GM12878 (cell line): ENCODE results near the gene FOXP1. TPM values are rescaled to one million over a fixed set of nuclear protein-coding genes. Genes with fewer than 3 reads are reported as not detected.

Experiments
- ATAC-seq: fragments of 200-7000 bp; cut with Tn5 transposase; 3 replicates; pipeline ENCODE4 v1.9.1; 2020; ENCODE audit warnings: mild to moderate bottlenecking, moderate library complexity
- BruUV-seq: library from RNA; stranded (reverse); fragments of 400-500 nt; replicated peaks from 2 replicates; lab custom pipeline; 2021; lab: Mats Ljungman, UMichigan
- CTCF ChIA-PET: fragments of 300-600 bp; sonication (Branson Sonifier 250); formaldehyde crosslinking; extraction: SDS; loops from one replicate; lab custom pipeline; 2021; ENCODE audit warnings: inconsistent platforms; lab: Yijun Ruan, JAX
- POLR2A ChIA-PET: fragments of 350-600 bp; formaldehyde crosslinking; extraction: SDS; loops from one replicate; lab custom pipeline; 2021; ENCODE audit warnings: inconsistent platforms; lab: Charles Lee
- RAD21 ChIA-PET: fragments of 300-600 bp; sonication (Branson Sonifier 250); formaldehyde crosslinking; loops from one replicate; lab custom pipeline; 2023; ENCODE audit warnings: antibody characterized with exemption; ENCODE audit not compliant: unreplicated experiment; lab: Charles Lee
- SMC1A ChIA-PET: fragments of 300-600 bp; sonication (Branson Sonifier 250); formaldehyde crosslinking; loops from one replicate; lab custom pipeline; 2023; ENCODE audit not compliant: unreplicated experiment, uncharacterized antibody; lab: Charles Lee
- DNase-seq: peaks from one replicate; pipeline ENCODE4 v3.0.0-alpha.2; 2011; ENCODE audit warnings: low read depth, low spot score
- FAIRE-seq: peaks from 3 replicates; lab custom pipeline; 2011; peaks lifted over from hg19 to GRCh38; lab: Jason Lieb, UNC
- H2AFZ ChIP-seq: 2 replicates; pipeline ENCODE4 v1.6.0; 2011; ENCODE audit warnings: low read depth, low read length, control low read depth; ENCODE audit not compliant: control insufficient read depth
- H3K27ac ChIP-seq: 2 replicates; pipeline ENCODE4 v1.5.1; 2011; ENCODE audit warnings: control low read depth; ENCODE audit not compliant: control insufficient read depth, insufficient read depth
- H3K27me3 ChIP-seq, 2 experiments: replicated peaks in 1 of 2; 2 replicates each; pipeline versions ENCODE4 v1.6.0 to v1.6.1; 2011; ENCODE audit warnings: low read length in 1 of 2; ENCODE audit not compliant: control insufficient read depth in 2 of 2, insufficient read depth in 2 of 2
- H3K36me3 ChIP-seq, 2 experiments: 2 replicates each; pipeline ENCODE4 v1.5.1; 2011; ENCODE audit warnings: low read length in 1 of 2; ENCODE audit not compliant: control insufficient read depth in 2 of 2, insufficient read depth in 2 of 2
- H3K4me1 ChIP-seq: 2 replicates; pipeline ENCODE4 v1.6.1; 2011; ENCODE audit warnings: mild to moderate bottlenecking, low read length, moderate library complexity, mixed read lengths; ENCODE audit not compliant: control insufficient read depth, insufficient read depth
- H3K4me2 ChIP-seq: 2 replicates; pipeline ENCODE4 v1.6.0; 2011; ENCODE audit warnings: control low read depth; ENCODE audit not compliant: control insufficient read depth, insufficient read depth
- H3K4me3 ChIP-seq: fragments of 200-600 bp; sonication (generic); 2 replicates; pipeline ENCODE4 v1.5.1; 2016
- H3K79me2 ChIP-seq: 2 replicates; pipeline ENCODE4 v1.6.0; 2011; ENCODE audit warnings: low read length; ENCODE audit not compliant: control insufficient read depth, insufficient read depth
- H3K9ac ChIP-seq: 2 replicates; pipeline ENCODE4 v1.8.0; 2011; ENCODE audit warnings: low read length, control low read depth, mixed read lengths; ENCODE audit not compliant: control insufficient read depth, insufficient read depth
- H3K9me3 ChIP-seq: replicated peaks from 3 replicates; pipeline ENCODE4 v1.5.1; 2011; ENCODE audit warnings: mild to moderate bottlenecking, low read length; ENCODE audit not compliant: control insufficient read depth, insufficient read depth
- H4K20me1 ChIP-seq: 2 replicates; pipeline ENCODE4 v1.6.0; 2011; ENCODE audit not compliant: control insufficient read depth, insufficient read depth
- ASH2L ChIP-seq: fragments of 300-600, 200-600 bp; sonication (generic); IDR thresholded peaks from 2 replicates; pipeline ENCODE4 v1.6.1; 2017; ENCODE audit warnings: low read depth, mild to moderate bottlenecking, borderline replicate concordance
- ATF2 ChIP-seq: IDR thresholded peaks from 2 replicates; pipeline ENCODE4 v1.6.1; 2012; ENCODE audit warnings: low read length, inconsistent platforms
- BHLHE40 ChIP-seq, 2 experiments: fragments of 450-650 bp in 1 of 2; IDR thresholded peaks; 2 replicates each; pipeline ENCODE4 v1.6.1; 2011 to 2017; ENCODE audit warnings: low read depth in 2 of 2, borderline replicate concordance in 1 of 2, improper control_type of control experiment in 1 of 2, low read length in 1 of 2, mild to moderate bottlenecking in 1 of 2
- GATAD2B ChIP-seq: fragments of 450-650 bp; conservative IDR thresholded peaks from 2 replicates; pipeline ENCODE4 v1.6.1; 2017; ENCODE audit warnings: low read depth, mild to moderate bottlenecking, moderate library complexity
- IRF4 ChIP-seq: IDR thresholded peaks from 2 replicates; pipeline ENCODE4 v1.6.1; 2011; ENCODE audit warnings: low read depth, low read length
- IRF5 ChIP-seq: fragments of 450-650 bp; IDR thresholded peaks from 2 replicates; pipeline ENCODE4 v1.6.1; 2017; ENCODE audit warnings: borderline replicate concordance
- JUNB ChIP-seq: IDR thresholded peaks from 2 replicates; pipeline ENCODE4 v1.6.1; 2016; ENCODE audit warnings: antibody characterized with exemption, mild to moderate bottlenecking
- POLR2AphosphoS2 ChIP-seq: IDR thresholded peaks from 2 replicates; pipeline ENCODE4 v1.6.1; 2011; ENCODE audit warnings: low read depth, mild to moderate bottlenecking, low read length, improper control_type of control experiment, moderate library complexity
- POU2F2 ChIP-seq: IDR thresholded peaks from 3 replicates; pipeline ENCODE4 v1.6.1; 2011; ENCODE audit warnings: low read depth, mild to moderate bottlenecking, low read length, borderline replicate concordance
- RBBP5 ChIP-seq: fragments of 200-600 bp; sonication (generic); conservative IDR thresholded peaks from 2 replicates; pipeline ENCODE4 v1.6.1; 2016
- SIN3A ChIP-seq: IDR thresholded peaks from 2 replicates; pipeline ENCODE4 v1.6.1; 2012; ENCODE audit warnings: low read depth, low read length, improper control_type of control experiment
- SIX5 ChIP-seq: IDR thresholded peaks from 2 replicates; pipeline ENCODE4 v1.6.1; 2011; ENCODE audit warnings: mild to moderate bottlenecking, low read depth, low read length, moderate library complexity; ENCODE audit not compliant: severe bottlenecking
- SMAD1 ChIP-seq: fragments of 450-650 bp; IDR thresholded peaks from 2 replicates; pipeline ENCODE4 v1.6.1; 2018; ENCODE audit warnings: mild to moderate bottlenecking, low read depth; ENCODE audit not compliant: partially characterized antibody
- SMARCA5 ChIP-seq: fragments of 450-650 bp; IDR thresholded peaks from 2 replicates; pipeline ENCODE4 v1.6.1; 2017; ENCODE audit warnings: mild to moderate bottlenecking
- YBX1 ChIP-seq: fragments of 450-650 bp; IDR thresholded peaks from 2 replicates; pipeline ENCODE4 v1.6.1; 2016; ENCODE audit warnings: antibody characterized with exemption
- ZNF687 ChIP-seq: fragments of 450-650 bp; IDR thresholded peaks from 2 replicates; pipeline ENCODE4 v1.6.1; 2017; ENCODE audit warnings: mild to moderate bottlenecking, moderate library complexity
- ZZZ3 ChIP-seq: IDR thresholded peaks from 2 replicates; pipeline ENCODE4 v1.6.1; 2011; ENCODE audit warnings: low read depth; ENCODE audit not compliant: control insufficient read depth, insufficient read length
- WGBS: methylation state at CpG from one replicate; pipeline ENCODE4 v1.1.6; 2016; ENCODE audit warnings: low lambda C conversion rate; ENCODE audit not compliant: insufficient replicate concordance, insufficient coverage; ENCODE audit errors: missing lambda C conversion rate; 5-methylcytosine and 5-hydroxymethylcytosine counted together
- in situ Hi-C: fragments of 300-500 bp; cut with MboI; formaldehyde crosslinking; loops from 9 replicates; pipeline ENCODE4 v1.14.3; 2018; ENCODE audit warnings: mixed read lengths
- intact Hi-C: fragments of 100-400 bp; cut with micrococcal nuclease; formaldehyde crosslinking; loops from one replicate; pipeline ENCODE4 v1.14.2; 2022; ENCODE audit not compliant: unreplicated experiment
- polyA plus RNA-seq, 11 experiments: library from polyadenylated mRNA; depleted of rRNA in 4 of 11; unstranded in 6 of 11; stranded (reverse) in 5 of 11; fragments of >200 nt; fragmentation: Nextera tagmentation in 4 of 11; fragmentation: Illumina TruSeq in 1 of 11; extraction: Ambion mirVana in 4 of 11; extraction: Trizol in 1 of 11; gene quantifications; 1 replicate in 1 of 11; 2 replicates in 10 of 11; pipeline versions ENCODE4 v1.2.1 to v1.2.3, GENCODE V29; 2011 to 2016; ENCODE audit warnings: inconsistent platforms in 2 of 11, missing spikeins in 2 of 11, low read depth in 1 of 11
- total RNA-seq, 4 experiments: library from RNA; depleted of rRNA in 3 of 4; stranded (reverse); fragments of >200 nt in 3 of 4; fragmentation: Illumina TruSeq in 1 of 4; extraction: Trizol in 1 of 4; gene quantifications; 2 replicates each; pipeline versions ENCODE4 v1.2.1 to v1.2.3, GENCODE V29; 2013 to 2021

Gene FOXP1
- total and polyA plus RNA-seq, 10 of the 15 experiments (the other 5 are each of a cell fraction or from before 2014, with no cell fraction given): 0.05 to 1.6 (median 0.20) TPM; not detected in 1

- POLR2A ChIA-PET: no interaction called here
- no peak for ATAC-seq
- no peak overlapping the region for H3K9ac ChIP-seq
- TF ChIP-seq POLR2AphosphoS2 (no peak), SMAD1 (no peak), ATF2 (no peak), POU2F2 (no peak), ZZZ3 (no peak), SIX5 (no peak), IRF4 (no peak), JUNB (no peak), RBBP5 (no peak), SMARCA5 (no peak), BHLHE40 (IDR thresholded peaks at IDR 0.05; ENCODE audit: borderline replicate concordance in 1 of 2, low read depth in 2 of 2, low read length in 1 of 2) (no peak), ASH2L (no peak), SIN3A (no peak), YBX1 (no peak), IRF5 (no peak), ZNF687 (no peak), GATAD2B (no peak)
- TF ChIP-seq, all 136 proteins: peak for 0
- Histone ChIP-seq H3K4me3 (no peak overlapping the region), H4K20me1 (no peaks in the 10 kb centered on the region), H3K4me1 (no peaks in the 10 kb centered on the region), H2AFZ (no peak overlapping the region), H3K4me2 (no peak overlapping the region), H3K79me2 (no peaks in the 10 kb centered on the region), H3K27me3 (peaks cover 0 to 1% of the 10 kb centered on the region in 2 experiments; a peak in 1 of 4 replicates), H3K9me3 (no peaks in the 10 kb centered on the region), H3K27ac (no peak overlapping the region), H3K36me3 (no peaks in the 10 kb centered on the region)
- intact Hi-C loops (no loop called here), in situ Hi-C loops (no loop called here)
- 39% methylated on average over 7 of the region's 7 CpGs for WGBS
- ChIA-PET CTCF (interaction anchor here (0.7 kb wide), 1 partner anchor 1598 kb away, joined by 3 read pairs; no protein-coding TSS in a partner anchor), RAD21 (no interaction called here), SMC1A (no interaction called here)
- DNase-seq (no peak), FAIRE-seq (no peak)
- no TSS peak for BruUV-seq
These were observed 120.9 kb downstream of the FOXP1 start for GRCh38 chr3:71462586-71462985.
